Left renal pelvis (tissue), 4 donors: ENCODE data around the gene TRIM52. TPM values are rescaled to one million over a fixed set of nuclear protein-coding genes. Genes with fewer than 3 reads are reported as not detected.
"Not testable (repeated sequence)": the region's sequence is repeated elsewhere in the genome, so short reads cannot be mapped to it uniquely, and the experiment has no call there.

ENCODE experiments used
- DNase-seq, 4 donors: peaks; one replicate each; pipeline ENCODE4 v3.0.0-alpha.2; 2013; ENCODE audit warnings: low read depth in 4 of 4, low spot score in 3 of 4
- polyA plus RNA-seq, 4 donors: library from polyadenylated mRNA; unstranded; fragments of 120-200 nt; gene quantifications; one replicate each; pipeline ENCODE4 v1.2.1, GENCODE V29; 2013; ENCODE audit not compliant: insufficient read length in 4 of 4

TRIM52 gene
- polyA plus RNA-seq, 4 donors = 23.4 to 42.5 (median 27.2) TPM

DNA sequence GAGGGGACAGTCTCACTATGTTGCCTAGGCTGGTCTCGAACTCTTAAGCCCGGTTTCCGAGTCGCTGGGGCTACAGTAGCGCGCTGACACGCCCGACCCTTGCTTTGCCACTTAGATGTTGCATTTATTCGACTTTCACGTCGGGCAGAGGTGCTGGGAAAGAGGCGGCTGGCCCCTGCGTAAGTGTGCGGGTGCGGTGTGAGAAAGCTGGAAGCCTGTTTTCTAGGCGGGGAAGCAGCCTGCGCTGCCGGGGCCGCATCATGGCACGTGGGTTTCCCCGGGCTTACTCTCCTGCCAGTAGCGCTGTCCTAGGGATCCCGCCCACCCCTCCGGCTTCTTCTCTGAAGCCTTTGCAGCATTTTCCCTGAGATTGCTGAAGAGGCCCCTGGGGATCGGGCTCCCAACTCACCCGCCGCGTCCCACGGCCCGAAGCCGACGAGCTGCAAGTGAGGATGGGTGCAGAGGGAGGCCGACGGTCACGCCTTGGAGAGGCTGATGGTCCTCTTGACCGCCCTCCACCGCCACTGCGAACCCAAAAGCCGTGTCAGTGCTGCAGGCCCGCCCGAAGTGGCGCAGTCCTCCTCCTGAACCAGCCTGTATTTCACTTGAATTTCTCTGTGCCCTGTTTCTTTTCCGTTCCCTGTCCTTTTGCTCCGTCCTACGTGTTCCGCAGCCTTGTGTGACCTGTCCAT lies 43.7 kb downstream of the TRIM52 start:
- no peak for DNase-seq

DNA sequence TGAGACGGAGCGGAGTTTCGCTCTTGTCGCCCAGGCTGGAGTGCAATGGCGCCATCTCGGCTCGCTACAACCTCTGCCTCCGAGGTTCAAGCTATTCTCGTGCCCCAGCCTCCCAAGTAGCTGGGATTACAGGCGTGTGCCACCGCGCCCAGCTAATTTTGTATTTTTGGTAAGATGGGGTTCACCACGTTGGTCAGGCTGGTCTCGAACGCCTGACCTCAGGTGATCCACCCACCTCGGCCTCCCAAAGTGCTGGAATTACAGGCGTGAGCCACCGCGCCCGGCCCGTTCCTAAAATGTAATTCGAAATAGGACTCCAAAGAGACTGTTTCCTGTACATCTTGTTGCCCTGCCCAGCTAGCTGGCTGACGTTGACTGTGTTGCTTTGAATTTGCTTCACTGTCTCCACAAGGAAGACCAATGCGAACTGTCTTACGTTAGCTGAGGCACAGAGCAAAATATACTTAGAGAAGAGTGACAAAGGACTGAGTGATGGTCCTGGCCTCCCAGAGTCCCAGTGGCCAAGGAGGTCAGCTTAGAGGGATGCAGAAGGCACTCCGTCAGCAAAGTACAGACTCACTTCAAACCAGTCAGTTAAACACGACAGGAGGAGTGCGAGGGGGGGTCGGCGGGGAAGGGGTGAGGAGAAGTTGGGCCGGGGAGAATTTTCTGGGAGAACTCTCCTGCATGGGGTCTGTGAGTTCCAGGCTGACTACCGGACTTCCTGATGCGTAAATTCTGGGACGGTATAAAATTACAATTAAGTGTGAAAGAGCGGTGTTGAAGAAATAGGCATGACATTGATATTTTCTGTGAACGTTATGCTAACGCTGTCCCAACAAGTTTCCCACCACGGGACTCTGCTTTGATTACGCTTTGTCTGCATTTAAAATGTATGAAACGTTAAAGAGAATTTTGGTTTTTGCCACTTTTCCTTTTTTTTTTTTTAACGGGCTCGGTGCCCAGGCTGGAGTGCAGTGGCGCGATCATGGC lies 44.6 kb downstream of the TRIM52 start:
- DNase-seq = no peak

DNA sequence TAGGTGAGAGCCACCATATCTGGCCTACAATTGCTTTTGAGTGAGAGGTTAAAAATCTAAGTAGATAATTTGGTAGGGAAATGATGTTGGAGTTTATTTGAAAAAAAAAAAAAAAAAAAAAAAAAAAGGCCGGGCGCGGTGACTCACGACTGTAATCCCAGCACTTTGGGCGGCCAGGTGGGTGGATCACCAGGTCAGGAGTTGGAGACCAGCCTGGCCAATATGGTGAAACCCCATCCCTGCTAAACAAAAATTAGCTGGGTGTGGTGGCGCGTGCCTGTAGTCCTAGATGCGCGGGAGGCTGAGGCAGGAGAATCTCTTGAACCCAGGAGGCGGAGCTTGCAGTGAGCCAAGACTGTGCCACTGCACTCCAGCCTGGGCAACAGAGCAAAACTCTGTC lies 46.7 kb downstream of the TRIM52 start:
- DNase-seq = not testable (repeated sequence)

DNA sequence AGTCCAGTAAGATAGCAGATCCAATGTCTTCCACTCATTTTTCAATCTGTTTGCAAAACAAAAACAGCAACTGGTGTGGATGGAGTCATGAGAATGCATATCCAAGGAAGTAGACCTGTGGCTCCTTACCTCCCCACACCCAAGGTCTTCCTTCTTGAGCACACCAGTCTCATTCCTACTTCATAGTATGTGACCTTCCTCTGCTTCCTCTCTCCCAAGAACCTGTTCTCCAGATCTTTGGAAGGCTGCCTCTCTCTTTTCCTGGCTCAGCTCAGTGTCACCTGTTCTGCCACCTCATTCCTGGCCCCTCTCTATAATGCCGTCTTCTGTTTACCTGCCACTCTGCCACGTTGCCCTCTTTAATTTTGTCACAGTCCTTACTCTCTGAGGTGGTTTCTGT lies 48.0 kb downstream of the TRIM52 start:
- no peak for DNase-seq

DNA sequence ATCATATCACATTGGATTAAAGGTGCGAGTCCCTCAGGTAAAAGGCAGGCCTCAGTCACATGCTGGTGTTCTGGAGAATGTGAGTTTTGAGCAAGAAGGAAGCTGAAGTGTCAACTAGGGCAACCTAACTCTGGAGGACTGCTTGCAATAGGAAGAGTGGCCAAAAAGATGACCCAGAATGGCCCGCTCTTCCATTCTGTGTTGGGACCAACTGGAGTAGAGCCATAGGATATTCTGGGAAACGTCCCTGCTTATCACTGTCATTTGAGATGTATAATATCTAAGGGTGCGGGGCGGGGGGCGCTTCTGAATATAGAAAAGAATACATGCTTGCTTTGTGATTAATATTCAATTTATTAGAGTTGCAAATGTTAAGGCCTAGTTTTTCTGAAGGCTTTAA lies 48.9 kb downstream of the TRIM52 start:
- DNase-seq = no peak

DNA sequence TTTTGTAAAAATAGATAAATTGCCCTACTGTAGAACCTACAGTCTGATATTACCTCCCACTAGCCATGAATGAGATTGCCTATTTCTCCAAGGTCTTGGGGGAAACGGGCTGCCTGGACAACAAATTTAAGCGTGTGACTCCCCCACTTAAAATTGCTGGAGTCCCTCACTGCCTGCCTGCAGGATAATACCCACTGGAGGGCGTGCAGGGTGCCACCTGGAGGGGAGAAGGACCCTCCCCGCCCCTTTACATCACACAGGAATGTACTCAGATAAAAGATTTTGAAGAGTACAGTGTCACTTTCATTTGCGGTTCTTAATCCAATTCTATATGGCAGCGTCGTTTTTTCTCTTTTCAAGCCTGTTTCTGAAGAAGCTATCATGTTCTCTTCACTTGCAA lies 49.7 kb downstream of the TRIM52 start:
- no peak for DNase-seq

DNA sequence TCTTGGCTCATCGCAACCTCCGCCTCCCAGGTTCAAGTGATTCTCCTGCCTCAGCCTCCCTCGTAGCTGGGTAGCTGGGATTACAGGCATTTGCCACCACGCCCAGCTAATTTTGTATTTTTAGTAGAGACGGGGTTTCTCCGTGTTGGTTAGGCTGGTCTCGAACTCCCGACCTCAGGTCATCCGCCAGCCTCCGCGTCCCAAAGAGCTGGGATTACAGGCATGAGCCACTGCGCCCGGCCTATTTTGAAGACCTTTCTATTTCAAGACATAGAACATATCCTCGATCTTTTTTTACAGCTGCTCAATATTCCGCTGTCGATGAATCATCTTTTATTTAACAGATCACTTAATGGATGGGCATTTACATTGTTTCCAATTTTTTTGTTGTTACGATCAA lies 50.2 kb downstream of the TRIM52 start:
- DNase-seq = not testable (repeated sequence)

DNA sequence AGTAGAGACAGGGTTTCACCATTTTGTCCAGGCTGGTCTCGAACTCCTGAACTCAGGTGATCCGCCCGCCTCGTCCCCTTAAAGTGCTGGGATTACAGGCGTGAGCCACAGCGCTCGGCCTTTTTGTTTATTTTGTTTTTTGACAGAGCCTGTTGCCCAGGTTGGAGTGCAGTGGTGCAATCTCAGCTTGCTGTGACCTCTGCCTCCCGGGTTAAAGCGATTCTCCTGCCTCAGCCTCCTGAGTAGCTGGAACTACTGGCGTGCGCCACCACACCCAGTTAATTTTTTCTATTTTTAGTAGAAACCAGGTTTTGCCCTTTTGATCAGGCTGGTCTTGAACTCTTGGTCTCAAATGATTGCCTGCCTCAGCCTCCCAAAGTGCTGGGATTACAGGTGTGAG lies 50.8 kb downstream of the TRIM52 start:
- not testable (repeated sequence) for DNase-seq

DNA sequence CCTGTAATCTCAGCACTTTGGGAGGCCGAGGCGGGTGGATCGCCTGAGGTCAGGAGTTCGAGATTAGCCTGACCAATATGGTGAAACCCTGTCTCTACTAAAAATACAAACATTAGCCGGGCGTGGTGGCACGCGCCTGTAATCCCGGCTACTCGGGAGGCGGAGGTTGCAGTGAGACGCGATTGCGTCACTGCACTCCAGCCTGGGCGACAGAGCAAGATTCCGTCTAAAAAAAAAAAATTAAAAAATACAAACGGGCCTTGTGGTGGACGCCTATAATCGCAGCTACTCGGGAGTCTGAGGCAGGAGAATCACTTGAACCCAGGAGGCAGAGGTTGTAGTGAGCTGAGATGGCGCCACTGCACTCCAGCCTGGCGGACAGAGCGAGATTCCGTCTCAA lies 51.9 kb downstream of the TRIM52 start:
- DNase-seq = not testable (repeated sequence)

DNA sequence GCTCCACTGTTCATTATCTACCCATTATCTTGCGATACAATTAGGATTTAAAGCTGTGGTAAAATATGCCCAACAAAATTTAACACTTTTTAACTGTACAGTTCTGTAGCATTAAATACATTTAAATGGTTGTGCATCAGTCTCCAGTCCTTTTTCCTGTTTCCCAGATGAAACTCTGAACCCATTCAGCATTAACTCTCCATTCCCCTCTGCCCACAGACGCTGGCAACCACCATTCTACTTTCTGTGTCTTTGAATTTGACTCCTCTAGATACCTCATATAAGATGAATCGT lies 53.0 kb downstream of the TRIM52 start:
- DNase-seq = no peak

DNA sequence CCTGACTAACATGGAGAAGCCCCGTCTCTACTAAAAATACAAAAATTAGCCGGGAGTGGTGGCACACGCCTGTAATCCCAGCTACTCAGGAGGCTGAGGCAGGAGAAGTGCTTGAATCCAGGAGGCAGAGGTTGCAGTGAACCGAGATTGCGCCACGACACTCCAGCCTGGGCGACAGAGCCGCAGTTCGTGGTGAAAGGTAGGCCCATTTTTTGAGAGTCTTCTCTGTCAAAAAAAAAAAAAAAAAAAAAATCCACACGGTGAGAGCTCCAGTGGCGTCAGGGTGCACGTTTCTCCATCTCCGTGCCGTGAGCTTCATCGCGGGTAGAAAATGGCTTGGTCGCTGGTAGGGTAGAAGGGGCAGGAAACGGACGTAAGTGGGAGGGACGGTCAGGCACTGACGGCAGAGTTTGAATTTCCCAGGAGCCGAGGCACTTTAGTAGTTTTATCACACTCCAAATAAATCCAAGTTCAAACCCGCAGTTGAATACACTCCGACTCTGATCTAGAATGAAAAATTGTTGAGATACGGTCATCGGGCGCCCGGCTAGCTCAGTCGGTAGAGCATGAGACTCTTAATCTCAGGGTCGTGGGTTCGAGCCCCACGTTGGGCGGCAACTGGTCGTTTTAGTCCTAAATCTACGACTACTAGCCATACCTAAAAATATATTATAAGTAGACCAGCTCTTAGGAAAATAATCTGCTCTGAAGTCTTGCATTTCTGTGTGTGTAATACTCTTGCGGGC lies 53.6 kb downstream of the TRIM52 start:
- DNase-seq = no peak

DNA sequence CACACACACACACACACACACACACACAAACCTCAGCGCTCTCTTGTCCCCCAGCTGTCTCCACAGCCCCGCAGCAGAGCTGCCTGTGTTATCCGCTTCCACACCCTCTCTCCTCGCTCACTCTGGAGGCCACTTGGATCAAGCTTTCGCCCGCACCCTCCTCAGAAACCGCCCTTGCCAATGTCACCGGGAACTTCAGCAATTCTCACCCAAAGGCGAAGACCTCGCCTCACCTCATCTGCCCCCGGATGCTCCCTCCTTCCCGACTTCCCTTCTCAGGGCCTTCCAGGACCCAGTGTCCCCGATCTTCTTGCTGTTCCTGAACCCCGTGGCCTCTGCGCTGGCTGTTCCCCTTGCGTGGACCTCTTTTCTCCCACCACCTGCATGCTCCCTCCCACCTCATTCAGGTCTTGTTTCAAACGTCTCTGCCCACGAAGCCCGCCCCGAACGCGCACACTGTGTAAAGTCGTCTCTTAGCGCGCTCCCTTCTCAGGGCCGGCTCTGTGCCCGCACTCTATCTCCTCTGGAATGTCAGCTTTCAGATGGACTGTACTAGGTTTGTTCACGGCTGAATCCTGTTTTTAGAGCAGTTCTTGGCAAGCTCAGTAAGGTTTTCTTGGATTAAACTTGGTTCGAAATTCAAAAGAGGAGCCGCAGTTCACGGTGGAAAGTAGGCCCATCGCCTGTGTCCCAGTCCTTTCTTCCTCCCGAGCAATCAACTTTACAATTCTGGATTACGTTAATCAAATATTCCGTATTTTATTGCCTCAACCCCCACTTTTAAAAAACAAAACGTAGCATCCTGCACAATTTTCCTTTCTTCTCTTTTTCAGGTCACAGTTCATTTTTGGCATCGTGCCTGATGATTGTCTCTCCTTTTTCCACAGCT lies 54.9 kb downstream of the TRIM52 start:
- DNase-seq = no peak

Other genes with a start within 250 kb of the TRIM52 start
- 10 to 100 TPM in 1 of 4 donors, 1 to 10 TPM in 3; 4.2 to 10.0 (median 7.4) TPM for gene BTNL9, start 220.9 kb downstream of the TRIM52 start, polyA plus RNA-seq
- gene OR2V1, start 130.0 kb downstream of the TRIM52 start, polyA plus RNA-seq = not detected
- gene OR2V2, start 113.6 kb downstream of the TRIM52 start, polyA plus RNA-seq = under 1 TPM in 2 of 4 donors, not detected in 2; 0.05 to 0.06 TPM
- gene TRIM7, start 55.9 kb downstream of the TRIM52 start, polyA plus RNA-seq = under 1 TPM; 0.16 to 0.56 (median 0.30) TPM
- 10 to 100 TPM; 21.0 to 39.0 (median 31.6) TPM for gene TRIM41, start 37.9 kb downstream of the TRIM52 start, polyA plus RNA-seq
- 1,000 to 10,000 TPM; 2,197 to 2,695 (median 2,429) TPM for gene RACK1, start 17.2 kb downstream of the TRIM52 start, polyA plus RNA-seq
- gene OR4F3, start 106.1 kb upstream of the TRIM52 start, polyA plus RNA-seq = not detected